NAMALWA (cell line): Measurements from ENCODE around the gene SMCO4.
"Not testable (repeated sequence)": the region's sequence is repeated elsewhere in the genome, so short reads cannot be mapped to it uniquely, and the experiment has no call there.

Experiments used
- DNase-seq: peaks from one replicate; pipeline ENCODE4 v3.0.0-alpha.2; 2015; ENCODE audit warnings: low spot score

Gene SMCO4

GRCh38 chr11:93476796-93477195 is 66.4 kb downstream of the SMCO4 start:
- DNase-seq: no peak

DNA sequence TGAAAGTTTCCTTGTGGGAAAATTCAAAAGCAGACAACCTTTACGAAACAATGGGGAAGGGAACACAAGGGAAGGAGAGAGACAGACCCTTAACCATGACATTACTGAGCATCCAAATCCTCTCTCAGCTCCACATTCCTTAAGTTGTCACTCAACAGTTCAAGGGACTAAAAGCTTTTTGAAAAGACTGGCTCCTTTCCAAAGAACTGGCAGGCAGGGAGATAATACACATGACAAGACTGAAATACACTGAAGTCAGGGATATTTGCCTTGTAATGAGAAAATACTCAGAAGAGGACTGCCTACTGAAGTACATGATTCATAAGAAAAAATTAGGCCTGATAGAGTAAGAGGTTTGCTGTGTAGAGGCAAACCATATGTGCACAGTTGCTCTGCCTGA is 69.1 kb downstream of the SMCO4 start:
- DNase-seq: no peak

DNA sequence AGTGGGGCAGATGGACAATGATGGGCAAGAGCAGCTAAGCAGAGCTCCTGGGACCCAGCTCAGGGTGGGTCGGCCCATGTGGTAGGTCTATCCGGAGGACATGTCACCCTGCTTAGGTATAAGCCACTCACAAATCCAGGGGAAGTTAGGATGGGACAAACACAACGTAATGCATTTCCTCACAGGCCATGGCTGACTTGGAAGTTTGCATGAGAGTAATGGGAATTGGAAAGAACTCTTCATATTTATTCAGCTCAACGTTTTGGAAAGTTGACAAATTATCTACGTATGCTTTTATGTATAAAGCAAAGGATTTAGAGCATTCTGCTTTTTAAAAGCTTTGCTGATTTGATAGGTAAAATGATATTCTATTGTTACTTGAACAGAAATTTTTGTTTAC is 74.9 kb downstream of the SMCO4 start:
- no peak for DNase-seq

GRCh38 chr11:93467054-93467453 is 76.1 kb downstream of the SMCO4 start:
- DNase-seq: no peak

GRCh38 chr11:93464927-93465540 is 78.2 kb downstream of the SMCO4 start:
- no peak for DNase-seq

DNA sequence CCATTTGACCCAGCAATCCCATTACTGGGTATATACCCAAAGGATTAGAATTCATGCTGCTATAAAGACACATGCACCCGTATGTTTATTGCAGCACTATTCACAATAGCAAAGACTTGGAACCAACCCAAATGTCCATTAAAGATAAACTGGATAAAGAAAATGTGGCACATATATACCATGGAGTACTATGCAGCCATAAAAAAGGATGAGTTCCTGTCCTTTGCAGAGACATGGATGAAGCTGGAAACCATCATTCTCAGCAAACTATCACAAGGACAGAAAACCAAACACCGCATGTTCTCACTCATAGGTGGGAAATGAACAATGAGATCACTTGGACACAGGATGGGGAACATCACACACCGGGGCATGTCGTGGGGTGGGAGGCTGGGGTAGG is 79.5 kb downstream of the SMCO4 start:
- not testable (repeated sequence) for DNase-seq

DNA sequence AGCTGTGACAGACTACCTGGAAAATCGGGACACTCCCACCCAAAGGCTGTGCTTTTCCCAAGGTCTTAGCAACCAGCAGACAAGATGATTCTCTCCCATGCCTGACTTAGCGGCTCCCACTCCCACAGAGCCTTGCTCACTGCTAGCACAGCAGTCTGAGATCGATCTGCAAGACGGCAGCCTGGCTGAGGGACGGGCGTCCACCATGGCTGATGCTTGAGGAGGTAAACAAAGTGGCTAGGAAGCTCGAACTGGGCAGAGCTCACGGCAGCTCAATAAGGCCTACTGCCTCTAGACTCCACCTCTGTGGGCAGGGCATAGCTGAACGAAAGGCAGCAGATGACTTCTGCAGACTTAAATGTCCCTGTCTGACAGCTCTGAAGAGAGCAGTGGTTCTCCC is 84.9 kb downstream of the SMCO4 start:
- no peak for DNase-seq

DNA sequence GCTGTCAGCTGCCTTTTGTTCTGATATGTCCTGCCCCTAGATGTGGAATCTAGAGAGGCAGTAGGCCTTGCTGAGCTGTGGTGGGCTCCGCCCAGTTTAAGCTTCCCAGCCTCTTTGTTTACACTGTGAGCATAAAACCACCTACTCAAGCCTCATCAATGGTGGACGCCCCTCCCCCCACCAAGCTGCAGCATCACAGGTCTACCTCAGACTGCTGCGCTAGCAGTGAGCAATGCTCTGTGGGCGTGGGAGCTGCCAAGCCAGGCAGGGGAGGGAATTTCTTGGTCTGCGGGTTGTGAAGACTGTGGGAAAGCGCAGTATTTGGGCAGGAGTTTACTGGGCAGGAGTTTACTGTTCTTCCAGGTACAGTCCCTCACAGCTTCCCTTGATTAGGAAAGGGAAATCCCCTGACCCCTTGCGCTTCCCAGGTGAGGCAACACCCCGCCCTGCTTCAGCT is 98.5 kb downstream of the SMCO4 start:
- DNase-seq: no peak

DNA sequence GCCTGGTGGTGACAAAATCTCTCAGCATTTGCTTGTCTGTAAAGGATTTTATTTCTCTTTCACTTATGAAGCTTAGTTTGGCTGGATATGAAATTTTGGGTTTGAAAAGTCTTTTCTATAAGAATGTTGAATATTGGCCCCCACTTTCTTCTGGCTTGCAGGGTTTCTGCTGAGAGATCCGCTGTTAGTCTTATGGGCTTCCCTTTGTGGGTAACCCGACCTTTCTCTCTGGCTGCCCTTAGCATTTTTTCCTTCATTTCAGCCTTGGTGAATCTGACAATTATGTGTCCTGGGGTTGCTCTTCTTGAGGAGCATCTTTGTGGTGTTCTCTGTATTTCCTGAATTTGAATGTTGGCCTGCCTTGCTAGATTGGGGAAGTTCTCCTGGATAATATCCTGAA is 100.0 kb downstream of the SMCO4 start:
- not testable (repeated sequence) for DNase-seq

DNA sequence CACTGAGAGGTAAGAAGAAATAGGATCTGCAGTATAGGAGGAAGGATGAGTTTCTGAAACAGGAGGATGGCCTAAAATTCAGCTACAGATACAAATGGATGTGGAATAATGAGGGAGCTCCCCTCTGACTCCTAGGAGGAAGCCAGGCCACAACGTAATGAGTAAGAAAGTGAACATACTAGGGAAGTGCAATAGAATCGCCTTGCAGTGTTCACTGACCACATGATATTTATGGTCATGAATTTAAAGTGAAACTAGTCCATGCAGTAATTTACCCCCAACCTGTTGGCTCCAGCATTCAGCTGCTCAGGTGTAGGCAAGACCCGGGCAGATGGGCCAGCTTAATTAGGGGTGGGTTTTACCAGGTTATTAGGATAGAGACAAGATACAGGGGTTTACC is 110.9 kb downstream of the SMCO4 start:
- no peak for DNase-seq
